DOHH2 (cell line): Measurements from ENCODE around the gene GALNTL6.

Experiments used
- H3F3A ChIP-seq: fragments of 200-600 bp; sonication (generic), shearing (Covaris generic); 2 replicates; pipeline ENCODE4 v1.6.0; 2016; ENCODE audit warnings: antibody characterized with exemption, mild to moderate bottlenecking; ENCODE audit not compliant: control insufficient read depth, insufficient read depth
- H3K27ac ChIP-seq: fragments of 200-600 bp; sonication (generic); 2 replicates; pipeline ENCODE4 v1.5.1; 2014; ENCODE audit warnings: low read depth, mild to moderate bottlenecking, low read length, moderate library complexity
- H3K27me3 ChIP-seq: fragments of 200-600 bp; sonication (generic); 2 replicates; pipeline ENCODE4 v1.6.1; 2014; ENCODE audit warnings: mild to moderate bottlenecking, low read length, mixed read lengths; ENCODE audit not compliant: control insufficient read depth
- H3K36me3 ChIP-seq: fragments of 200-600 bp; sonication (generic); 2 replicates; pipeline ENCODE4 v1.6.1; 2014; ENCODE audit warnings: mild to moderate bottlenecking, low read length, moderate library complexity, mixed read lengths; ENCODE audit not compliant: control insufficient read depth
- H3K4me1 ChIP-seq: fragments of 200-600 bp; sonication (generic); 2 replicates; pipeline ENCODE4 v1.6.1; 2014; ENCODE audit warnings: mild to moderate bottlenecking, low read length, mixed read lengths; ENCODE audit not compliant: control insufficient read depth
- H3K4me2 ChIP-seq: fragments of 200-600 bp; sonication (generic); 2 replicates; pipeline ENCODE4 v1.6.0; 2014; ENCODE audit warnings: mild to moderate bottlenecking, low read length, moderate library complexity
- H3K4me3 ChIP-seq: fragments of 200-600 bp; sonication (generic); 2 replicates; pipeline ENCODE4 v1.5.1; 2014; ENCODE audit warnings: mild to moderate bottlenecking, low read length, mixed read lengths
- H3K79me2 ChIP-seq: fragments of 200-600 bp; sonication (generic); 2 replicates; pipeline ENCODE4 v1.6.1; 2014; ENCODE audit warnings: mild to moderate bottlenecking, low read length, mixed read lengths; ENCODE audit not compliant: control insufficient read depth
- H3K9me2 ChIP-seq: fragments of 200-600 bp; sonication (generic); replicated peaks from 2 replicates; pipeline ENCODE4 v1.6.1; 2014; ENCODE audit warnings: mild to moderate bottlenecking, low read length, mixed read lengths; ENCODE audit not compliant: control insufficient read depth
- H3K9me3 ChIP-seq: fragments of 200-600 bp; sonication (generic); 2 replicates; pipeline ENCODE4 v1.6.1; 2014; ENCODE audit warnings: antibody characterized with exemption, low read length, mixed read lengths; ENCODE audit not compliant: control insufficient read depth, insufficient read depth
- H4K20me1 ChIP-seq: fragments of 200-600 bp; sonication (generic); 2 replicates; pipeline ENCODE4 v1.6.0; 2014; ENCODE audit warnings: low read depth, mild to moderate bottlenecking, antibody characterized with exemption, low read length, moderate library complexity; ENCODE audit not compliant: control insufficient read depth, insufficient read depth
- CTCF ChIP-seq: fragments of 200-600 bp; sonication (generic); IDR thresholded peaks from one replicate; pipeline ENCODE4 v1.5.1; 2014; ENCODE audit warnings: antibody characterized with exemption, mild to moderate bottlenecking, low read depth, low read length; ENCODE audit not compliant: poor library complexity, severe bottlenecking
- EZH2phosphoT487 ChIP-seq: fragments of 200-600 bp; sonication (generic); IDR thresholded peaks from 2 replicates; pipeline ENCODE4 v1.6.1; 2017; ENCODE audit warnings: borderline replicate concordance, mild to moderate bottlenecking, antibody characterized with exemption, low read length, moderate library complexity, mixed read lengths

The GALNTL6 gene

GRCh38 chr4:172865103-172865502 lies 1051.9 kb downstream of the GALNTL6 start:
- Histone ChIP-seq H3F3A (no peaks in the 10 kb centered on the region), H3K79me2 (no peaks in the 10 kb centered on the region), H3K9me3 (no peaks in the 10 kb centered on the region), H3K27ac (no peak overlapping the region), H4K20me1 (no peaks in the 10 kb centered on the region), H3K36me3 (no peaks in the 10 kb centered on the region), H3K27me3 (no peaks in the 10 kb centered on the region), H3K4me2 (no peak overlapping the region), H3K4me1 (no peaks in the 10 kb centered on the region), H3K9me2 (no peaks in the 10 kb centered on the region), H3K4me3 (no peak overlapping the region)
- TF ChIP-seq CTCF: no peak
- TF ChIP-seq EZH2phosphoT487: no peak

GRCh38 chr4:172865531-172866127 lies 1052.4 kb downstream of the GALNTL6 start:
- no peak for TF ChIP-seq EZH2phosphoT487
- TF ChIP-seq CTCF: no peak
- no peaks in the 10 kb centered on the region for H3K27me3 ChIP-seq
- H3K79me2 ChIP-seq: no peaks in the 10 kb centered on the region
- H3K4me3 ChIP-seq: no peak overlapping the region
- no peaks in the 10 kb centered on the region for H3K9me2 ChIP-seq
- no peaks in the 10 kb centered on the region for H3F3A ChIP-seq
- no peaks in the 10 kb centered on the region for H3K36me3 ChIP-seq
- H3K9me3 ChIP-seq: no peaks in the 10 kb centered on the region
- no peak overlapping the region for H3K4me2 ChIP-seq
- no peaks in the 10 kb centered on the region for H3K4me1 ChIP-seq
- no peak overlapping the region for H3K27ac ChIP-seq
- H4K20me1 ChIP-seq: no peaks in the 10 kb centered on the region

GRCh38 chr4:172866421-172866820 lies 1053.2 kb downstream of the GALNTL6 start:
- no peaks in the 10 kb centered on the region for H3K27me3 ChIP-seq
- H4K20me1 ChIP-seq: no peaks in the 10 kb centered on the region
- H3K9me3 ChIP-seq: no peaks in the 10 kb centered on the region
- no peaks in the 10 kb centered on the region for H3K4me1 ChIP-seq
- no peak for TF ChIP-seq CTCF
- no peak for TF ChIP-seq EZH2phosphoT487
- no peak overlapping the region for H3K27ac ChIP-seq
- no peaks in the 10 kb centered on the region for H3F3A ChIP-seq
- H3K4me2 ChIP-seq: no peak overlapping the region
- H3K36me3 ChIP-seq: no peaks in the 10 kb centered on the region
- no peak overlapping the region for H3K4me3 ChIP-seq
- H3K9me2 ChIP-seq: no peaks in the 10 kb centered on the region
- H3K79me2 ChIP-seq: no peaks in the 10 kb centered on the region
